Measurements from ENCODE around the gene PAX8. TPM values are rescaled to one million over a fixed set of nuclear protein-coding genes. Genes with fewer than 3 reads are reported as not detected.

The PAX8 gene
- total RNA-seq, 1 donor from 2014 or later = 1.4 TPM

DNA sequence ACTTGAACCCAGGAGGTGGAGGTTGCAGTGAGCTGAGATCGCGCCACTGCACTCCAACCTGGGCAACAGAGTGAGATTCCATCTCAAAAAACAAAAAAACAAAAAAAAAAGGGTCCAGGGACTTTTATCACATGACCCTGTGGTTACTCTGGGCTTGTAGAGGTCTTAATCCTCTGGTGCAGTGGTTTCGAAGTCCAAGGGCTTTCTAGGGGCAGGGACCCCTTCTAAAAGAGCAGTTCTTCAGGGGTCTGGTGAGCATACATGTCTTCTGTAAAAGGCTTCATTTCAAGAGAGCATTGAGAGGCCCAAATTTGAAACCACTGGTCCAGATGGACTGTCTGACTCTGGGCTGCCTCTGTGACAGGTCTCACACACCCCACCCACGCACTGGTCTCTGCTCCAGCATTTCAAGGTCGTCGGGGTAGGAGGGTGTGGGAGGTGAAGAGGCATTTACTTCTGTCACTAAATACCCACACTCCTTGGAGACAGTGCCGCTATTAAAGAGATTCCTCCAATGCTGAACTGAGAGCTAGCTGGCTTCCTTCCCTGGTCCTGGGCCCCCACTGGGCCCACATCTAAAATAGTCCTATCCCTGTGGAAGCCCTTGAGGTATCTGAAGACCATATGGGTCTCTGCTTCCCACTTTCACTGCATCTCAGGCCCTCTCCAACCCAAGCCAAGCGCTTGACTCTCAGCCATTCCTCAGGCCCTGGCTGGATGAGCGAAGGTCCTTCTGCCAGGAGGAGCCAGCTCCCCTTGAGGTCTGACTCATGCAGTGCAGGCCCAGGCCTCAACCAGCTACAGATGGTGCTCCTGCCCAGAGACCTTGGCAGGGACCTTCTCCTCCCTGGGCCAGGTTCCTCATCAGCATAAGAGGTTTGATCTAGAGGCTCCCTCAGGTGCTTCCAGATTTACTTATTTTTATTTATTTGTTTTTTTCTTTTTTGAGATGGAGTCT lies 44.8 kb downstream of the PAX8 start:
- no peak overlapping the region for H3K27ac Mint-ChIP-seq (ENCODE audit: unreplicated experiment)
- H3K4me3 Mint-ChIP-seq (ENCODE audit: unreplicated experiment) = no peak overlapping the region
- peaks cover 4% of the 10 kb centered on the region for H3K36me3 Mint-ChIP-seq (ENCODE audit: unreplicated experiment)
- DNase-seq = no peak
- TF ChIP-seq, protein P1, sequence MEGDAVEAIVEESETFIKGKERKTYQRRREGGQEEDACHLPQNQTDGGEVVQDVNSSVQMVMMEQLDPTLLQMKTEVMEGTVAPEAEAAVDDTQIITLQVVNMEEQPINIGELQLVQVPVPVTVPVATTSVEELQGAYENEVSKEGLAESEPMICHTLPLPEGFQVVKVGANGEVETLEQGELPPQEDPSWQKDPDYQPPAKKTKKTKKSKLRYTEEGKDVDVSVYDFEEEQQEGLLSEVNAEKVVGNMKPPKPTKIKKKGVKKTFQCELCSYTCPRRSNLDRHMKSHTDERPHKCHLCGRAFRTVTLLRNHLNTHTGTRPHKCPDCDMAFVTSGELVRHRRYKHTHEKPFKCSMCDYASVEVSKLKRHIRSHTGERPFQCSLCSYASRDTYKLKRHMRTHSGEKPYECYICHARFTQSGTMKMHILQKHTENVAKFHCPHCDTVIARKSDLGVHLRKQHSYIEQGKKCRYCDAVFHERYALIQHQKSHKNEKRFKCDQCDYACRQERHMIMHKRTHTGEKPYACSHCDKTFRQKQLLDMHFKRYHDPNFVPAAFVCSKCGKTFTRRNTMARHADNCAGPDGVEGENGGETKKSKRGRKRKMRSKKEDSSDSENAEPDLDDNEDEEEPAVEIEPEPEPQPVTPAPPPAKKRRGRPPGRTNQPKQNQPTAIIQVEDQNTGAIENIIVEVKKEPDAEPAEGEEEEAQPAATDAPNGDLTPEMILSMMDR (IDR thresholded peaks at IDR 0.05; ENCODE audit: partially characterized antibody, unreplicated experiment) = no peak
- no peaks in the 10 kb centered on the region for H3K4me1 Mint-ChIP-seq (ENCODE audit: low read depth, unreplicated experiment)
- peaks cover 2% of the 10 kb centered on the region for H3K9me3 Mint-ChIP-seq (ENCODE audit: unreplicated experiment)
- no peaks in the 10 kb centered on the region for H3K27me3 Mint-ChIP-seq (ENCODE audit: unreplicated experiment)

DNA sequence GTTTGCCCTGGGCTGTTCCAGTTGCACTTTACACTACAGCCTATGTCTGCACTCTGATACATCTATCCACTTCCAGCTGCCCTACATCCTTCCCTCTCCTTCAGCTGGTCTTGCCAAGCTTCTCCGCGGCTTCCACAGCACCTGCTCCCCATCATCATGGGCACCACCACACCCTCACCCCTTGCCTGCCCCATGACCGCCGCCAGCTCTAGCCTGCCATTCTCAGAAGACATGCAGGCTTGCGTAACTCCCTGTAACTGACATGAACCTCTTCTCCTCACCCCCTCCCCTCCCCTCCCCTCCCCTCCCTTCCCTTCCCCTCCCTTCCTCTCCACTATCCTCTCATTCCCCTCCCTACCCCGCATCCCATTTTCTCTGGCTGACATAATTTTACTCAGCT lies 46.0 kb downstream of the PAX8 start:
- H3K36me3 Mint-ChIP-seq (ENCODE audit: unreplicated experiment) = peaks cover 4% of the 10 kb centered on the region
- TF ChIP-seq, protein P1 (IDR thresholded peaks at IDR 0.05; ENCODE audit: partially characterized antibody, unreplicated experiment) = no peak

GRCh38 chr2:113232123-113232522 lies 46.6 kb downstream of the PAX8 start:
- Mint-ChIP-seq H3K4me1 (ENCODE audit: low read depth, unreplicated experiment) (no peaks in the 10 kb centered on the region), H3K27ac (ENCODE audit: unreplicated experiment) (no peak overlapping the region), H3K27me3 (ENCODE audit: unreplicated experiment) (peaks cover 2% of the 10 kb centered on the region), H3K9me3 (ENCODE audit: unreplicated experiment) (peaks cover 3% of the 10 kb centered on the region), H3K4me3 (ENCODE audit: unreplicated experiment) (no peak overlapping the region), H3K36me3 (ENCODE audit: unreplicated experiment) (peaks cover under 1% of the 10 kb centered on the region)
- TF ChIP-seq, protein P1 (IDR thresholded peaks at IDR 0.05; ENCODE audit: partially characterized antibody, unreplicated experiment) = no peak
- DNase-seq = no peak

More for the DNA sequence above, 46.0 kb downstream of the PAX8 start:
- H3K27me3 Mint-ChIP-seq (ENCODE audit: unreplicated experiment) = no peaks in the 10 kb centered on the region
- no peaks in the 10 kb centered on the region for H3K4me1 Mint-ChIP-seq (ENCODE audit: low read depth, unreplicated experiment)
- no peak for DNase-seq
- no peak overlapping the region for H3K4me3 Mint-ChIP-seq (ENCODE audit: unreplicated experiment)
- no peak overlapping the region for H3K27ac Mint-ChIP-seq (ENCODE audit: unreplicated experiment)
- peaks cover 2% of the 10 kb centered on the region for H3K9me3 Mint-ChIP-seq (ENCODE audit: unreplicated experiment)

DNA sequence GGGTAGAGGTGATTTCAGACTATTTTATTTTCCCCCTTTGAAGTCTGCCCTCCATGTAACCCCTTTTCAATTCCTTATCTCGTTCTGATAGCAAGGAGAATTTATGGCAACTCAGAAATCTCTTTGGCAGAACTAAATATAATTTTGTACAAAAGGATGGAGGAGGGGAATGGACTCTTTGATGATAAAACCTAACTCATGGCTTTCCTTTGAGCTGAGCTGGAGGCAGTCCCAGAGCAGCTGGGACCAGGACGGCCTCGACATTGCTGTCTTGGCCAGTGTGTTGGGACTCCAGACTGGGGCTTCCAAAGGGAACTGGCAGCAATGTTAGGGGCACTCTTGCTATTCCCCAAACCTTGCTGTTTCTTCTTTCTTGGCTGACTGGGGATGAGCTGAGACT lies 47.7 kb downstream of the PAX8 start:
- H3K4me3 Mint-ChIP-seq (ENCODE audit: unreplicated experiment) = no peak overlapping the region
- no peak overlapping the region for H3K27ac Mint-ChIP-seq (ENCODE audit: unreplicated experiment)
- peaks cover 3% of the 10 kb centered on the region for H3K9me3 Mint-ChIP-seq (ENCODE audit: unreplicated experiment)
- no peaks in the 10 kb centered on the region for H3K4me1 Mint-ChIP-seq (ENCODE audit: low read depth, unreplicated experiment)
- peaks cover 2% of the 10 kb centered on the region for H3K27me3 Mint-ChIP-seq (ENCODE audit: unreplicated experiment)
- no peaks in the 10 kb centered on the region for H3K36me3 Mint-ChIP-seq (ENCODE audit: unreplicated experiment)
- DNase-seq = no peak
- TF ChIP-seq, protein P1 (IDR thresholded peaks at IDR 0.05; ENCODE audit: partially characterized antibody, unreplicated experiment) = no peak

GRCh38 chr2:113230531-113230930 lies 48.2 kb downstream of the PAX8 start:
- no peak overlapping the region for H3K4me3 Mint-ChIP-seq (ENCODE audit: unreplicated experiment)
- peaks cover 3% of the 10 kb centered on the region for H3K9me3 Mint-ChIP-seq (ENCODE audit: unreplicated experiment)
- no peaks in the 10 kb centered on the region for H3K36me3 Mint-ChIP-seq (ENCODE audit: unreplicated experiment)
- no peak overlapping the region for H3K27ac Mint-ChIP-seq (ENCODE audit: unreplicated experiment)
- TF ChIP-seq, protein P1 (IDR thresholded peaks at IDR 0.05; ENCODE audit: partially characterized antibody, unreplicated experiment) = no peak
- peaks cover 3% of the 10 kb centered on the region for H3K4me1 Mint-ChIP-seq (ENCODE audit: low read depth, unreplicated experiment)
- no peak for DNase-seq
- H3K27me3 Mint-ChIP-seq (ENCODE audit: unreplicated experiment) = peaks cover 2% of the 10 kb centered on the region
